T-helper 17 cell (primary cell): Measurements from ENCODE around the gene FAM98A. TPM values are rescaled to one million over a fixed set of nuclear protein-coding genes. Genes with fewer than 3 reads are reported as not detected.

Experiments
- ATAC-seq: fragments of 150-1000 bp; cut with Tn5 transposase; 2 replicates; pipeline ENCODE4 v1.10.0; 2021; ENCODE audit warnings: mild to moderate bottlenecking, moderate library complexity
- DNase-seq, 3 donors: peaks; one replicate each; pipeline versions ENCODE4 v3.0.0 to v3.0.0-alpha.2; 2020 to 2021
- H3K9me3 ChIP-seq: one replicate; pipeline ENCODE4 v1.7.0; 2013; ENCODE audit warnings: low read length, mild to moderate bottlenecking; ENCODE audit not compliant: control insufficient read depth, poor library complexity, severe bottlenecking
- H3K27ac Mint-ChIP-seq: one replicate; pipeline ENCODE4 v1.8.0; 2022; ENCODE audit warnings: mild to moderate bottlenecking, moderate library complexity, mixed read lengths
- H3K27me3 Mint-ChIP-seq: one replicate; pipeline ENCODE4 v1.8.0; 2022; ENCODE audit warnings: mixed read lengths
- H3K36me3 Mint-ChIP-seq: one replicate; pipeline ENCODE4 v1.8.0; 2022; ENCODE audit warnings: low read depth, mixed read lengths
- H3K4me1 Mint-ChIP-seq: one replicate; pipeline ENCODE4 v1.8.0; 2022; ENCODE audit warnings: mild to moderate bottlenecking, mixed read lengths
- H3K4me3 Mint-ChIP-seq: one replicate; pipeline ENCODE4 v1.8.0; 2022; ENCODE audit warnings: mild to moderate bottlenecking, moderate library complexity, mixed read lengths
- total RNA-seq, 4 donors: library from RNA in 2 of 4; stranded (reverse) in 2 of 4; gene quantifications; one replicate each; pipeline ENCODE4 v1.2.3 and lab custom pipeline; 2022 to 2026

Gene FAM98A
- total RNA-seq, 2 donors from 2014 or later: 22.2 to 24.2 TPM

DNA sequence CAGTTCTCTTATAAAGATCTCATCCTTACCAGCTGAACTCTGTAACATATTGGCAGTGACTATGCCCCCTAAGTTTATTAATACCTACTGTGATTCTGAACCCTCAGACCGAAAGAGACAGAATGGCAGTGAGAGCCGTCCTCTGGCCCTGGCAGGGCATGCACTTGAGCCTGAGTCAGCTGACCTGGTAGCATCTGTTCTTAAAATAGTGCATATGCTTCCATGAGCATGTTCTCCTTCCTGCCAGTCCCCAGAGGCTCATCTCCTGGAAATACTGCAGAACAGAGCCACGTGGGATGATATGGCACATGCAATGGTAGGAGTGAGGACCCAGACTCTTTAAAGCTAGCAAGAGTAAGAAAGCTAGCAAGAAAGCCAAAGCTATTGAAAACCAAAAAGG lies 63.7 kb downstream of the FAM98A start:
- peaks cover 6% of the 10 kb centered on the region for H3K36me3 Mint-ChIP-seq
- no peak overlapping the region for H3K4me3 Mint-ChIP-seq
- H3K27ac Mint-ChIP-seq: no peak overlapping the region
- no peaks in the 10 kb centered on the region for H3K9me3 ChIP-seq
- DNase-seq: no peak
- H3K27me3 Mint-ChIP-seq: no peaks in the 10 kb centered on the region
- ATAC-seq: no peak
- peaks cover 4% of the 10 kb centered on the region for H3K4me1 Mint-ChIP-seq

Other genes with a start within 250 kb of the FAM98A start
- 10 to 100 TPM in 1 of 2 donors, 1 to 10 TPM in 1; 3.9 to 13.5 TPM for gene RASGRP3, start 122.7 kb downstream of the FAM98A start, total RNA-seq